Gastroesophageal sphincter (tissue), 3 donors: ENCODE results near the gene COL19A1.

ENCODE experiments used
- CTCF ChIP-seq, 4 experiments: fragments of 200-600 bp in 2 of 4; fragments of 450-650 bp in 2 of 4; sonication (generic) in 1 of 4; IDR thresholded peaks; one replicate each; pipeline ENCODE4 v1.5.1; 2017 to 2019; ENCODE audit warnings: antibody characterized with exemption in 4 of 4, mild to moderate bottlenecking in 2 of 4, moderate library complexity in 2 of 4
- EP300 ChIP-seq: sonication (generic); formaldehyde crosslinking; IDR thresholded peaks from one replicate; pipeline ENCODE4 v1.6.1; 2017; ENCODE audit warnings: antibody characterized with exemption, mild to moderate bottlenecking
- POLR2A ChIP-seq, 2 donors: fragments of 450-650 bp; IDR thresholded peaks; one replicate each; pipeline ENCODE4 v1.6.1; 2017; ENCODE audit warnings: antibody characterized with exemption in 2 of 2, mild to moderate bottlenecking in 2 of 2, moderate library complexity in 1 of 2
- POLR2AphosphoS5 ChIP-seq: sonication (generic); formaldehyde crosslinking; IDR thresholded peaks from one replicate; pipeline ENCODE4 v1.6.1; 2017; ENCODE audit warnings: antibody characterized with exemption

DNA sequence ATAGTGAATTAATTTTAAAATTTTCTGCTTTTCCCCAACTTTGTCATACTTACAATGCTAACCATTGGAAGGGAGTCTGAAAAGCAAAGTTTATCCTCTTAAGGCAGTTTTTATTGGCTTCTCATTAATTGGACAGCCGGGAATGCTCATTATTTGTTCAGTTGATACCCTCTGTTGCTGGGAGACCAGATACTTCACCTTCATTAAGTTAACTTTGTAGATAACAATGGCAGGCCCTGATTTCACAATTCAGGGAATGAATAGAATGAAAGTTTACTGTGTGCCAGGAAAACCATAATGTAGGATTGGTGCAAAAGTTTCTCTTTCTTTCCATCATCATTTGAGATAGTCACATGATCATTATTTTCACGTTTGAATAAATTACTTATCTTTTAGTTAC is 49.0 kb downstream of the COL19A1 start:
- TF ChIP-seq CTCF (IDR thresholded peaks at IDR 0.05) (no peak), POLR2A (IDR thresholded peaks at IDR 0.05) (no peak), POLR2AphosphoS5 (no peak), EP300 (no peak)
